GM15510 (cell line): ENCODE results near the gene PSENEN.

Source experiments
- POLR2A ChIP-seq: IDR thresholded peaks from 3 replicates; pipeline ENCODE4 v1.6.1; 2011; ENCODE audit warnings: borderline replicate concordance; ENCODE audit not compliant: insufficient read length; ENCODE audit errors: extremely low read depth

Gene PSENEN

DNA sequence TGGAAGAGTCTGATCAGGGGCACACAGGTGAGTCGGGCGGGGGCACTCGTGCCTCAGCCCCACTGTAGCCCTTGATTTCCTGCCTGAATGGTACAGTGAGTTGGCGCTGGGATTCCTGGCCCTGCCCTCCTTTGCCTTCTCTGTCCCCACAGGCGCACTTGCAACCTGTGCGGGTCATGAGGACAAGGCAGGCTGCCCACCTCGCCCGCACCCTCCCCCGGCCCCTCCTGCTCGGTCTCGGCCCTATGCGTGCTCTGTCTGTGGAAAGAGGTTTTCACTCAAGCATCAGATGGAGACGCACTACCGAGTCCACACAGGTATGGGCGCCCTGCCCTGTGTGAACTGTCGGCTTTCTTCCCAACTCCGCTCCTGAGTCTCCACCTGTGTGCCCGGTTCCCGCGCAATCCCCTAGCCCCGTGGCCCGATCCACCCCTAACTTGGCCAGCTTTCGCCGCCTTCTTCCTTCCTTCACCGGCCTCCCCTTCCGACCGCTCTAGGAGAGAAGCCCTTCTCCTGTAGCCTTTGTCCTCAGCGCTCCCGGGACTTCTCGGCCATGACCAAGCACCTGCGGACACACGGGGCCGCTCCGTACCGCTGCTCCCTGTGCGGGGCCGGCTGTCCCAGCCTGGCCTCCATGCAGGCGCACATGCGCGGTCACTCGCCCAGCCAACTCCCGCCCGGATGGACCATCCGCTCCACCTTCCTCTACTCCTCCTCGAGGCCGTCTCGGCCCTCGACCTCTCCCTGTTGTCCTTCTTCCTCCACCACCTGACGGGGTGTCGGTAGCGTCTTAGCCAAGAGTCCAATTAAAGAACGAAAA lies 29.3 kb upstream of the PSENEN start:
- TF ChIP-seq POLR2A, result peak; percentile 23

DNA sequence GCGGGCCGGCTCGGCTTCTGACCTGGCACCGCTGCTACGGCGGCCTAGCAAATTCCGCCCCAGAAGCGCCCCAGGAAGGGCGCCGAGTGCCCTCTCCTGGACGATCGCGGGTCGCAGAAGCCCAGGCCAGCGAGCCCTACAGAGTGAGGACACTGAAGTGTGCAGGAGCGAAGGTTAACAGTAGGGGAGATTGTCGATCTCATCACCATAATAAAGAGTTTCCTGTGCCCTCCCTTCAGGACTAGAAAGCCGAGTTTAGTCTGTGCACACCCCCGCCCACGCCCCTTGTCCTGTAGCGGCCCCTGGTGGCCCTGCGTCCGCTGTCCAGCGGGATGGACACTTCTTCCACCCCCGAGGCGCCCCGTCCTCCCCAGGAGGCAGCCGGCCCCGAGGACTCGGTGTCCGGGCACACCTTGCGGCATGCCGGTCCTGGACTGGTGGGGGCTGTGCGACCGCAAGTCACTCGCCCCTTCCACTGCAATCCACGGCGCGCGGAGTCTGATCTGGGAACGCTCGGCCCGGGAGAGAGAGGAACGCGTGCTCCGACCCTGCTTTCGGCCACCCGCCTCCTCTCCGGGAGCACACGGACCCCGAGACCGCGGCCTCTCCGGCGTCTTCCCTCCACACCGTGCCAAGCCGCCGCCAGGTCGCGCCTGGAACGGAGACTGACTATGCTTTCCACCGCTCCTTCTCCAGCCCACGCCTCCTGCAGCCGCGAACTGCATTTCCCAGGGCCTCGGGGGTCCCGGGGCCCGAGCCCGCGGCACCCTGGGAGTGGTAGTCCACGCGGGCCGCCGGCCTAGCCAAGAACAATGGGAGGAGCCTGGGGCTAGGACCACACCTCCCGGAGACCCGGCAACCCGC lies 28.4 kb upstream of the PSENEN start:
- TF ChIP-seq POLR2A, result peak; percentile 60

DNA sequence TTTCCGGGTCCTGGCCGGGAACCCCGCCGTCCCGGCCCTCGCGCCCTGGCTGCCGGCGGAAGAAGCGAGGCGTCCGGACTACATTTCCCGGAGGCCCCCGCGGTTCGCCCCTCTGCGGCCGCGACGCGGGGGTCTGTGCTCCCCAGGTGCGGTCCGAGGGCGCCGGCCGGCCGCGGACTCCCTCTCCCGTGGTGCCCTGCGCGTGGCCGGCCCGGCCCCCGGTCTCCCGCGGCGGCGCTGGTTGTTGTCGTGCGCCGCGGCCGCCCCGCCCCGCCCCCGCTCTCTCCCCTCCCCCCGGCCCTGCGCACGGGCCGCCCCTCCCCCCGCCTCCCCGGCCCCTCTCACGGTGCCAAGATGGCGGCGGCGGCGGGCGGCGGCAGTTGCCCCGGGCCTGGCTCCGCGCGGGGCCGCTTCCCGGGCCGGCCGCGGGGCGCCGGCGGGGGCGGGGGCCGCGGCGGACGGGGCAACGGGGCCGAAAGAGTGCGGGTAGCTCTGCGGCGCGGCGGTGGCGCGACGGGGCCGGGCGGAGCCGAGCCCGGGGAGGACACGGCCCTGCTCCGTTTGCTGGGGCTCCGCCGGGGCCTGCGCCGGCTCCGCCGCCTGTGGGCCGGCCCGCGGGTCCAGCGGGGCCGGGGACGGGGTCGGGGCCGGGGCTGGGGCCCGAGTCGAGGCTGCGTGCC lies 27.6 kb upstream of the PSENEN start, which contains the start of gene KMT2B:
KMT2B (plus strand) TSS at position 339 of the 680 bp plus-strand sequence; CDS start at position 355, 16 bp downstream.
- TF ChIP-seq POLR2A, result peak; percentile 42

DNA sequence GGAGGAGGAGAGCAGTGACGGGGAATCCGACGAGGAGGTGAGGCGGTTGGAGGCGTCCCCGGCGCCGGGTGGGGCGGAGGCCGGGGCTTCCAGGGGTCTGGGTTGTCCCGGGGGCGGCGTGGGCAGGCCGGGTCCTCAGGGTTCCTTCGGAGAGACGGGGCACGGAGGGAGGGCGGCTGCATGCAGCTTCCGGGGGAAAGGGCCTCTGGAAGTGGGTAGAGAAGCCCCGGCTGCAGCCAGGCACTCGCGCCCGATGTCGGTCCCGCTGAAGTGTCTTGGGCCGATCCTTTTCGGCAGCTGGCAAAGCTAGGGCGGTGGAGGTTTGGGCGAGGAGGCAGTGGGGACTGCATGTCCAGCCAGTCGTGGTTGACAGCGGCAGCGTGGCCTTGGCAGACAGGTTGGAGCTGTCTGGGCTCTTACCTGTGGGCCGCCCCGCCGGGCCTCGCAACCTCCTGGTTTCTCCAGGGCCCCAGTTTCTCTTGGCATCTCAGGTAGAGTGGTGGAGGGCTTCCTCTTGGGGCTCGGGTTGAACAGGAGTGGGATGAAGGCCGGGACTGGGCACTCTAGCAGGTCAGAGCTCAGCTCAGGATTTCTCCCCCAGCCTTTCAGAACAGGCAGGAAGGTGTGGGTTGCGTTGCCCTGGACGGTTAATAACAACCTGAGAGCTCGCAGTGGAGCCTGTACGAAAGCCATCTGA lies 27.0 kb upstream of the PSENEN start:
- TF ChIP-seq POLR2A, result peak; percentile 7

DNA sequence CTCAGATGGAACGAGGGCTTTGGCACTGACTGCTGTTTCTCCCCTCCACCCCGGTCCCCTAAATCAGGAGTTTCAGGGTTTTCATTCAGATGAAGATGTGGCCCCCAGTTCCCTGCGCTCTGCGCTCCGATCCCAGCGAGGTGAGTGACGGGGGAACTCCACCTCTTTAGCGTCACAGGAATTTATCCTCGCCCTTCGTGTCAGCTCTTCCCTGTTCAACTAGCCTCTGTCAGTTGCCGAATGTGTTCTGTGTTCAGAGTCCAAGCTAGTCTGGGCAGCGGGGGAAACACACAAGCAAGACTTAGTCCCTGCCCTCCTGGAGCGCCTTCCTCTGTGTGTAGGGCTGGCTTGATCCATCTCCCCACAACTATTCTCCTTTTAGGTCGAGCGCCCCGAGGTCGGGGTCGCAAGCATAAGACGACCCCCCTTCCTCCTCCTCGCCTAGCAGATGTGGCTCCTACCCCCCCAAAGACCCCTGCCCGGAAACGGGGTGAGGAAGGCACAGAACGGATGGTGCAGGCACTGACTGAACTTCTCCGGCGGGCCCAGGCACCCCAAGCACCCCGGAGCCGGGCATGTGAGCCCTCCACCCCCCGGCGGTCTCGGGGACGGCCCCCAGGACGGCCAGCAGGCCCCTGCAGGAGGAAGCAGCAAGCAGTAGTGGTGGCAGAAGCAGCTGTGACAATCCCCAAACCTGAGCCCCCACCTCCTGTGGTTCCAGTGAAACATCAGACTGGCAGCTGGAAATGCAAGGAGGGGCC lies 25.9 kb upstream of the PSENEN start:
- TF ChIP-seq POLR2A, result no peak

- TF ChIP-seq POLR2A, result no peak
Measured at GRCh38 chr19:35720163-35720524, 25.3 kb upstream of the PSENEN start.

DNA sequence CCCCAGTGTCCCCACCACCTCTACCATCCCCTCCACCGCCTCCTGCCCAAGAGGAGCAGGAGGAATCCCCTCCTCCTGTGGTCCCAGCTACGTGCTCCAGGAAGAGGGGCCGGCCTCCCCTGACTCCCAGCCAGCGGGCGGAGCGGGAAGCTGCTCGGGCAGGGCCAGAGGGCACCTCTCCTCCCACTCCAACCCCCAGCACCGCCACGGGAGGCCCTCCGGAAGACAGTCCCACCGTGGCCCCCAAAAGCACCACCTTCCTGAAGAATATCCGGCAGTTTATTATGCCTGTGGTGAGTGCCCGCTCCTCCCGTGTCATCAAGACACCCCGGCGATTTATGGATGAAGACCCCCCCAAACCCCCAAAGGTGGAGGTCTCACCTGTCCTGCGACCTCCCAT lies 24.8 kb upstream of the PSENEN start:
- no peak for TF ChIP-seq POLR2A

DNA sequence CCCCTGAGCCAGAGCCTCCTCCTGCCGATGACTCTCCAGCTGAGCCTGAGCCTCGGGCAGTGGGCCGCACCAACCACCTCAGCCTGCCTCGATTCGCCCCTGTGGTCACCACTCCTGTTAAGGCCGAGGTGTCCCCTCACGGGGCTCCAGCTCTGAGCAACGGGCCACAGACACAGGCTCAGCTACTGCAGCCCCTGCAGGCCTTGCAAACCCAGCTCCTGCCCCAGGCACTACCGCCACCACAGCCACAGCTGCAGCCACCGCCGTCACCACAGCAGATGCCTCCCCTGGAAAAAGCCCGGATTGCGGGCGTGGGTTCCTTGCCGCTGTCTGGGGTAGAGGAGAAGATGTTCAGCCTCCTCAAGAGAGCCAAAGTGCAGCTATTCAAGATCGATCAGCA lies 24.1 kb upstream of the PSENEN start:
- TF ChIP-seq POLR2A, result no peak

DNA sequence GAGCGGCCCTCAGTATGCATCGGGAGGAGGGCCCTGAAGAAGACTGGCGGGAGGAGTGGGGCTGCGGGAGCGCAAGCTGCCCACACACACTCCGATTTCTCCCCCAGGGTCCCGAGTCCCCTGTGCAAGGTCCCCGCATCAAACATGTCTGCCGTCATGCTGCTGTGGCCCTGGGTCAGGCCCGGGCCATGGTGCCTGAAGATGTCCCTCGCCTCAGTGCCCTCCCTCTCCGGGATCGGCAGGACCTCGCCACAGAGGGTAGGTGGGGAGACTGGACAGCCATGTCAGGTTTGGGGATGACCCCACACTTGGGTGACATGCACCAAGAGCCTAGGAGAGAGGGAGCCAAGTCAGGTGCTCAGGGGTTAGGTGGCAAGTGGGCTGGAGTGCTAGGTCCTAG lies 23.0 kb upstream of the PSENEN start:
- no peak for TF ChIP-seq POLR2A

DNA sequence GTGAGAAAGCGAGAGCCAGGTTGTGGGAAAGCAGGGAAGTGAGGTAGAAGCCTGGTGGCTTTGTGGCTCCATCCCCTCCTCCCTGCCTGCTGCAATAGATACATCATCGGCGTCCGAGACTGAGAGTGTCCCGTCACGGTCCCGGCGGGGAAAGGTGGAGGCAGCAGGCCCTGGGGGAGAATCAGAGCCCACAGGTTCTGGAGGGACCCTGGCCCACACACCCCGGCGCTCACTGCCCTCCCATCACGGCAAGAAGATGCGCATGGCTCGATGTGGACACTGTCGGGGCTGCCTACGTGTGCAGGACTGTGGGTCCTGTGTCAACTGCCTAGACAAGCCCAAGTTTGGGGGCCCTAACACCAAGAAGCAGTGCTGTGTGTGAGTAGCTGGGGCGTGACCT lies 22.6 kb upstream of the PSENEN start:
- no peak for TF ChIP-seq POLR2A

- no peak for TF ChIP-seq POLR2A
Measured at GRCh38 chr19:35723671-35724070, 21.8 kb upstream of the PSENEN start.

- no peak for TF ChIP-seq POLR2A
Measured at GRCh38 chr19:35724560-35724959, 20.9 kb upstream of the PSENEN start.

- no peak for TF ChIP-seq POLR2A
Measured at GRCh38 chr19:35725216-35725861, 20.1 kb upstream of the PSENEN start.
